GM18508 (cell line): Measurements from ENCODE around the gene B3GNT9.

ENCODE experiments used
- ATAC-seq: cut with Tn5 transposase; IDR thresholded peaks from one replicate; pipeline ENCODE4 v1.9.1; 2021; ENCODE audit warnings: moderate number of reproducible peaks; ENCODE audit not compliant: insufficient read depth, unreplicated experiment

Gene B3GNT9

GRCh38 chr16:67150833-67151396, at the start of gene B3GNT9:
B3GNT9 (minus strand) TSS chr16:67150998; CDS start chr16:67150485, 513 bp downstream.
- no peak for ATAC-seq

DNA sequence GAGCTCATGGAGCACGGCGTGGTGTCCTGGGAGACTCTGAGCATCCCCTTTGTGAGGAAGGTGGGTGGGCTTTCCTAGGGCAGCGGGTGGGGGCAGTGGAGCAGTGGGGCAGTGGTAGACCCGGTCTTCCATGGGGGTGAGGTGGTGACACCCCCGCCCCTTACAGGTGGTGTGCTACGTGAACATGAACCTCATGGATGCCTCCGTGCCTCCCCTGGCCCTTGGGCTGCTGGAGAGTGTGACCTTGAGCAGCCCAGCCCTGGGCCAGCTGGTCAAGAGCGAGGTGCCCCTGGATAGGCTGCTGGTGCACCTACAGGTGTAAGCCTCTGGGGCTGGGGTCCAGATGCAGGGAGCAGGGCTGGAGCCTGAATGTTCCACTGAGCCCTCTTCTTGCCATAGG, 49.7 kb upstream of the B3GNT9 start:
- no peak for ATAC-seq

- ATAC-seq: no peak
These were observed 49.0 kb upstream of the B3GNT9 start for GRCh38 chr16:67199808-67200198.

DNA sequence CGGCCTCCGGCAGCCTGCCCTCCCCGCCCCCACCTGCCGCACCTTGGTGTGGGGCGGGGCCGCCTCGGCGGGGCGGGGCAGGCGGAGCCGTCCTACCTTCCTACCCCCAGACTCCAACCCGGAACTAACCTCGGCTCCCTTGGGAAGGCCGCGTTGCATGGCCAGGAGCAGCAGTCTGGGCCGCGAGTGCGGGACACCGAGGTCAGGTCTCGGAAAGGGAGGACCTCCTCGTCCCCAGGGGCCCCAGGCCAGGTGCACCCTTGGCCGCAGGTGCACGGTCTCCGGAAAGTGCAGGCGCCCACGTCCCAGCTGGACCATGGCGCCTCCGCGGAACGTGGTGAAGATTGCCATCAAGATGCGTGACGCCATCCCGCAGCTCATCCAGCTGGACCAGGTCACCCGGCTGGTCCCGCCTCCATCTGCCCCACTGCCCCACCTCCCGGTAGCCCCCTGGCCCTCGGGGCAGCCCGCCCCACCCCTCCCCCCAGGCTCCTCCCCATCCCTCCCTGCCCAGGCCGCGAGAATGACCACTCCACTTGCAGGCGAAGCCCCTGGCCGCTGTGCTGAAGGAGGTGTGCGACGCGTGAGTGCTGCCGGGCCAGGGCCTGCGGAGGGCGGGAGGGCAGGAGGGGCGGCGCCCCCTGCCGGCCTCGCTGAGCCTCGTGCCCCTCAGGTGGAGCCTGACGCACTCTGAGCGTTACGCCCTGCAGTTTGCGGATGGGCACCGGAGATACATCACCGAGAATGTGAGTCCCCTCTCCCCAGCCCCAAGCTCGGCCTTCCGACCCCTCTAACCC, 48.4 kb upstream of the B3GNT9 start, which contains the start of gene ELMO3:
ELMO3 (plus strand) TSS at position 121 of the 797 bp plus-strand sequence; CDS start at position 317, 196 bp downstream.
- ATAC-seq: no peak

GRCh38 chr16:67198238-67198734, 47.5 kb upstream of the B3GNT9 start:
- ATAC-seq: no peak

- ATAC-seq: no peak
These were observed 46.9 kb upstream of the B3GNT9 start for GRCh38 chr16:67197704-67198103.

DNA sequence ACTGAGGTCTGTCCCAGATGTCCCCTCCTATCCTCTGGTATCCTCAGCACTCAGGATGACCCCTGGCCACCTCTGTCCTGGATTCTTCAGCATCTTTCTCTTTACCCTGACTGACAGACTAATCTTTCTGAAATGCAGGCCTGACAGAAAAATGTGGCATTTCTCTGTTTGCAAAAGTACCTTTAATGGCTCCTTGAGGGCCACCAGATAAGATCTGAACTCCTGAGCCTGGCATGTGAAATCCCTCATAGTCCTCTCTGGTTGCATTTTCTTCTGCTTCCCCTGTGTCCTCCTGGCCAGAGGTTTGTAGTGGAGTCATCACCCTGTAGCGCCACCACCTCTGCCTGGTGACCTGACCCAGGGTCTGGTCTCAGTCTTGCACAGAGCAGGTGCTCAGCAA, 46.1 kb upstream of the B3GNT9 start:
- no peak for ATAC-seq

GRCh38 chr16:67195676-67196075, 44.9 kb upstream of the B3GNT9 start:
- no peak for ATAC-seq

DNA sequence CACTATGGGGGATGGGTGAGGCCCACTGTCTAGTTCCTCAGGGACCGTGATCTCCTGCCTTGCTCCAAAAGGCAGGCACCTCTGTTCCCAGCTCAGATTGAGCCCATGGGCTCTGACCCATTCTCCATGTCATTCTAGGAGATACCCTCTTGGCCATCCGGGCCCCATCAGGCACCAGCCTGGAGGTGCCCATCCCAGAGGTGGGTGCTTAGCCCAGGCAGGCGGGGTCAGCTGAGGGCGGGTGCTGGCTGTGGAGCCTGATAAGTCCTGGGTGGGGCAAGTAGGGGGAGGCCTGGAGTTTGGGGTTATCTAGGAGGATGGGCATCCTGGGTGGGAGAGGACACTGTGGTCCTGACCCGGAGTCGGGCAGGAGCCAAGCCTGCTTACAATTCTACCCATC, 43.5 kb upstream of the B3GNT9 start:
- no peak for ATAC-seq

GRCh38 chr16:67193536-67193935, 42.7 kb upstream of the B3GNT9 start:
- ATAC-seq: no peak

- no peak for ATAC-seq
These were observed 42.1 kb upstream of the B3GNT9 start for GRCh38 chr16:67192781-67193361.

GRCh38 chr16:67191995-67192681, 41.3 kb upstream of the B3GNT9 start, which contains the start of gene E2F4:
E2F4 (plus strand) TSS chr16:67192155; CDS start chr16:67192228, 73 bp downstream.
- peak; percentile 42 for ATAC-seq

DNA sequence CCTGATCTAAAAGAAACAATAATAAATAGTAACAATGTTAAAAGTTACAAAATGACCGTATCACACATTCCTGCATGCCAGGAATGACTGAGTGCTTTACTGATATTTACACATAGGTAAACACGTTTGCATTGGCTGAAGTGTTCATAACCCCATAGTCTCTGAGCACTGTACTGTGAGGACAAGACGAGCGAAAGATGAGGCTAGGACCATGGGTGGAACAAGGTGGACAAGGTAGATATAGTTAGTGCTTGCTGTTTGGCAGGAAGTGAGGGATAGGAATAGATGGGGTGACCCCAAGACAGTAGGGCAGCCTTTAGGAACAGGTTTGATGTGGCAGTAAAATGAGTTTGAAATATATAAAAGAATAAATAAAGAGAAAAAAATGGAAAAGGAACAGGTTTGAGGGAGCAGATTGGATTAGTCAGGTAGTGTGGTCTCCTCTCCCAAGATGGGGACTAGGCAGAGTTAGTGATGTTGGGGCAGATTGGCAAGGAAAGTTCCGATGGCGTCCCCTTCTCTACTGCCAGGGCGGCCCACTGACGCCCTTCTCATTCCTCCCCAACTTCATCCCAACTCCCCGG, 40.7 kb upstream of the B3GNT9 start:
- no peak for ATAC-seq

DNA sequence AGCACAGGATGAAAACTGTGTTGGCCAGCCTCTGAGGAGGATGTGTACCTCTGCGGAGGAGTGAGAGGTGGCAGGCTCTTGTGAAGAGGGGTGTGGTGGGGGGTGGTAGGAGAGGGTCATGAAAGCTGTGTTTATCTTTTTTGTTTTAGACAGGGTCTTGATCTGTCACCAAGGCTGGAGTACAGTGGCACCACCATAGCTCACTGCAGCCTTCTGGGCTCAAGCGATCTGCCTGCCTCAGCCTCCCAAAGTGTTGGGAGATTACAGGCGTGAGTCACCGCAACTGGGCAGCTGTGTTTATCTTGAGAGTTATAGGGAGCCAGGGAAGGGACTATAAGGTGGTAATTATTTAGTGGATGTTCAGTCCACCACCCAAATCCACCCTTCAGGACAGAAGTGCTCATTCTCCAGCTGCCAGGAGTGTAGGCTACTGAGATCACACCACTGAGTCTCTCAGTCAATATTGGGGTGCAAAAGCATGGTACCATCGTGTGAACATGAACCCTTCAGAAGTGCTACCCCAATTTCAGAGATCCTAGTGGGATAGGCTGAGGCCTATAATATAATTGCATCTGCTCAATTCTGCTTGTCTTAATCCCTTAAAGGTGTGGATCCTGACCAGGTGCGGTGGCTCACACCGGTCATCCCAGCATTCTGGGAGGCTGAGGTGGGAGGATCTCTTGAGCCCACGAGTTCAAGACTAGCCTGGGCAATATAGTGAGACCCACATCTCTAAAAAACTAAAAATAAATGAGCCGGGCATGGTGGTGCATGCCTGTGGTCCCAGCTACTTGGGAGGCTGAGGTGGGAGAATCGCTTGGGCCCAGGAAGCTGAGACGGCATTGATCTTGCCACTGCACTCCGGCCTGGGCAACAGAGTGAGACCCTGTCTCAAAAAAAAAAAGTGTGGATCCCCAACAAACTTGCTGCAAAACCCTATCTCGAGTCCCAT, 39.9 kb upstream of the B3GNT9 start:
- ATAC-seq: no peak

DNA sequence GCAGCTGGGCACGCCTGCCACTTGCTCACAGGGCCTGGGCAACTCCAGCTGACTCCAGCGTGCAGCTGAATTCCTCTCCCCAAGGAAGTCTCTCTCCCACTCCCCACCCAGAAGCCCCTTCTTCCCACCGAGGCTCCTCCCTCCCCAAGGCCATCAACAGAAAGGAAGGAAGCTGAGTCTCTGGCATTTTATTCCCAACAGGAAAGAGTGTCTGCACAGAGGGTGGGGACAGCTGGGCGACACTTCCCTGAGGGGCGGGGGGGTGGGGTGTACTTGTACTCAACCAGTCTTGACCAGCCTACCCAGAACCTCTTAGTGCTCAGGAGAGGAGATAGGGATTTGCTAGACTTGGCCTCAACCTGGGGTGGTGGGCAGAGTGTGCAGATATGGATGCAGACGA, 39.2 kb upstream of the B3GNT9 start, which contains the start of gene EXOC3L1:
EXOC3L1 (minus strand) TSS at position 96 of the 400 bp plus-strand sequence. CDS start 460 bp downstream, outside the sequence.
- ATAC-seq: no peak

GRCh38 chr16:67188798-67189197, 38.0 kb upstream of the B3GNT9 start:
- ATAC-seq: no peak

- no peak for ATAC-seq
These were observed 37.5 kb upstream of the B3GNT9 start for GRCh38 chr16:67188323-67188722.

DNA sequence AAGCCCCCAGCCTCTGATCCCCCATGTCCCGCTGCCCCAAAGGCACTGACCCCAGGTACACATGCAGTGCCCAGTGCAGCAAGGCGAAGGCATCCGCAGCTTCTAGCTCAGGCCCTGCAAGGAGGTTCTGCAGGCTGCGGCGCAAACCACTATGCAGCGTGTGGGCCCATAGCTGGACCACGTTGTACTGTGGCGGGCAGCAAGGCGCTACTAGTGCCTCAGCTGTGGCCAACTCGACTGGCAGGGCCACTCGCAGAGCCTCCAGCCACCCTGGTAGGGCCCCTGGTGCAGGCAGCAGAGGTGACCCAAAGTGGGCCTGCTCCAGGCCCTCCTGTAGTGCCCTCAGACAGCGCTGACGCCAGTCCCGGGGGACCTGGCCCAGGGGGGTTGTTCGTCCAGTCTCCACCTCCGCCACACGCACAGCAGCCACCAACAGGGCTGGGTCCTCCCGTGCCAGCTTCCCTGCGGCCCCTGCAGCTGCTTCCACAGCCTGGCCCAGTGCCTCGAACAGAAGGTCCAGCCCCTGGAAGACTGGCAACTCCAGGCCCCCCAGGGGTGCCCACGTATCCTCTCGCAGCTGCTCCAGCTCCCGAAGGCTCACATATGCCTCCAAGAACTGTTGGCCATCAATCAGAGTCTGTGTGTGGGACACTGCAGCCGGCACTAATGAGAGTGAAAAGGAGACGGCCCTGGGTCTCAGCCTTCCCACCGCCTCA, 36.5 kb upstream of the B3GNT9 start:
- no peak for ATAC-seq
